Nephron (organoid): ENCODE results near the gene HLA-DRA.

Source experiments
- H3K27ac Mint-ChIP-seq, 3 experiments: 2 replicates each; pipeline ENCODE4 v1.8.0; 2020; ENCODE audit warnings: mixed read lengths in 3 of 3, mild to moderate bottlenecking in 2 of 3, moderate library complexity in 1 of 3
- H3K27me3 Mint-ChIP-seq: 2 replicates; pipeline ENCODE4 v1.8.0; 2021; ENCODE audit warnings: low read depth, mild to moderate bottlenecking, moderate library complexity, mixed read lengths
- H3K36me3 Mint-ChIP-seq: 2 replicates; pipeline ENCODE4 v1.8.0; 2020; ENCODE audit warnings: low read depth, mixed read lengths
- H3K4me1 Mint-ChIP-seq: 2 replicates; pipeline ENCODE4 v1.8.0; 2020; ENCODE audit warnings: mixed read lengths
- H3K4me3 Mint-ChIP-seq, 3 experiments: 2 replicates each; pipeline ENCODE4 v1.8.0; 2020; ENCODE audit warnings: mild to moderate bottlenecking in 3 of 3, mixed read lengths in 3 of 3, moderate library complexity in 2 of 3
- H3K9me3 Mint-ChIP-seq: 2 replicates; pipeline ENCODE4 v1.8.0; 2020; ENCODE audit warnings: mixed read lengths
- TF ChIP-seq, protein P1 (sequence below), 3 experiments: fragments of 200-600 bp; sonication (generic); IDR thresholded peaks; one replicate each; pipeline ENCODE4 v1.5.0; 2021; ENCODE audit warnings: antibody characterized with exemption in 3 of 3; ENCODE audit not compliant: unreplicated experiment in 3 of 3

HLA-DRA gene

DNA sequence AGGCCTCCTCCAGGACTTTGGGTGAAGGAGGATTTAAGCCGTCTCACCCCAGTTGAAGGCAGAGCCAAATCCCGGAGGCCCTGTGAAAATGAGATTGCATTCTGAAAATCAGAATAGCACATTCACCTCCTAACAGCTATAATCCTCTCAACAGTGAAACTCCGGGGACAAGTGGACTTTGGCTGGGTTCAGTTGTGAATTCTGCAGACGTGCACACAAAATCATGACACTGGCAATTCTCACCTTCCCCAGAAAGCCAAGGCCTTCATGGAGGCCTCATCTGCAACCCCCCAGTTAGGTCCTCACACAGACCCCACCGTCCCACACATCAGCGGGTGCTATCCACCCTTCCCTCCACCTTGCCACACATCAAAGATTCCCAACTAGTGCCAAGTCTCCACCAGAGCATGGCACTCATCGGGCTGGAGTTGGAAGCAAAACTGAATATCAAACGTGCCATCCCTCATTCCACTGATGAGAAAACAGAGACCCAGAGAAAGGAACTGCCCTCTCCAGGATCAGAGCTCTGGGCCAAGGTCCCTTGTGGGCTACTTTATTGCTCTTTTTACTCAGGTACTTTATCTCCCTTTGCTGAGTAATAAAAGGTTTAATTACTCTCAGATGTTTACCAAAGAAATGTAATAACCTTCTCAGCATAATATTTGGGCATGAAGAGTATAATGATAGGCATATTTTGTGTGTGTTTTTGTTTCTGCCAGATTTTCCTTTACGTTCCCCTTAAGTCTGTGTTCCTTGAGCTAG lies 27.9 kb upstream of the HLA-DRA start:
- TF ChIP-seq, protein P1, sequence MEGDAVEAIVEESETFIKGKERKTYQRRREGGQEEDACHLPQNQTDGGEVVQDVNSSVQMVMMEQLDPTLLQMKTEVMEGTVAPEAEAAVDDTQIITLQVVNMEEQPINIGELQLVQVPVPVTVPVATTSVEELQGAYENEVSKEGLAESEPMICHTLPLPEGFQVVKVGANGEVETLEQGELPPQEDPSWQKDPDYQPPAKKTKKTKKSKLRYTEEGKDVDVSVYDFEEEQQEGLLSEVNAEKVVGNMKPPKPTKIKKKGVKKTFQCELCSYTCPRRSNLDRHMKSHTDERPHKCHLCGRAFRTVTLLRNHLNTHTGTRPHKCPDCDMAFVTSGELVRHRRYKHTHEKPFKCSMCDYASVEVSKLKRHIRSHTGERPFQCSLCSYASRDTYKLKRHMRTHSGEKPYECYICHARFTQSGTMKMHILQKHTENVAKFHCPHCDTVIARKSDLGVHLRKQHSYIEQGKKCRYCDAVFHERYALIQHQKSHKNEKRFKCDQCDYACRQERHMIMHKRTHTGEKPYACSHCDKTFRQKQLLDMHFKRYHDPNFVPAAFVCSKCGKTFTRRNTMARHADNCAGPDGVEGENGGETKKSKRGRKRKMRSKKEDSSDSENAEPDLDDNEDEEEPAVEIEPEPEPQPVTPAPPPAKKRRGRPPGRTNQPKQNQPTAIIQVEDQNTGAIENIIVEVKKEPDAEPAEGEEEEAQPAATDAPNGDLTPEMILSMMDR (IDR thresholded peaks at IDR 0.05; ENCODE audit: unreplicated experiment in 3 of 3): no peak
- Mint-ChIP-seq H3K9me3 (no peaks in the 10 kb centered on the region), H3K27me3 (peaks cover 68% of the 10 kb centered on the region), H3K27ac (no peak overlapping the region), H3K4me1 (peaks cover 5% of the 10 kb centered on the region), H3K36me3 (no peaks in the 10 kb centered on the region), H3K4me3 (no peak overlapping the region)

DNA sequence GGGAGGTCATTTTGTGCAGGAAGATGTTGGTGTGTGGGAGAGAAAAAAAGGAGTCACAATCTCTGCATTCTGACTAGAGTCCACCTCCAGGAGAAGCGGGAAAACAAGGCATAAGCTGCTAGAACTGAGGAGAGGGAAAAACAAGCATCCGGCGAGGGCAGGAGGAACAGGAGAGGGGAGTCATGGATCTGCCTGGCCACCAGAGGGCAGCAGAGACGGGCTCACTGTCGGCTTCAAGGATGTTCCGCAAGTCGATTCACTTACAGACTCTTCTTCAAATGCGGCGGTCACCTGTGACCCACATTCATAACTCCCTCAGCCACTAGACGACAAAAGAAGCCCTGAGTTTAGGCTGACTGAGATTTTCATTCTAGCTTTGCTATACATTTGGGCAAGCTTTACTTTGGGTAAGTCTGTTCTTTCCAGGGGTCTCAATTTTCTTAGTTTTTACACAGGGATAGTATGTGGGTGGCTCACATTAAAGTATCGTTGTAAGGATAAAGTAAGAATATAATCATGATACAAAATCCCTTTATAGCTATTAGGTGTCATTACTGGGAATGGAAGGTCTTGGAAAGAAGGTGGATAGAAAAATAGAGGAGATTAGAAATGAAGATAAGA lies 26.1 kb upstream of the HLA-DRA start:
- Mint-ChIP-seq H3K9me3 (no peaks in the 10 kb centered on the region), H3K36me3 (no peaks in the 10 kb centered on the region), H3K4me1 (peaks cover 5% of the 10 kb centered on the region), H3K27me3 (peaks cover 62% of the 10 kb centered on the region), H3K27ac (no peak overlapping the region), H3K4me3 (peak overlapping the region in 1 of 3 experiments; percentile 4)
- TF ChIP-seq, protein P1 (IDR thresholded peaks at IDR 0.05; ENCODE audit: unreplicated experiment in 3 of 3): peak; percentile 90 to 91 (median 90)

DNA sequence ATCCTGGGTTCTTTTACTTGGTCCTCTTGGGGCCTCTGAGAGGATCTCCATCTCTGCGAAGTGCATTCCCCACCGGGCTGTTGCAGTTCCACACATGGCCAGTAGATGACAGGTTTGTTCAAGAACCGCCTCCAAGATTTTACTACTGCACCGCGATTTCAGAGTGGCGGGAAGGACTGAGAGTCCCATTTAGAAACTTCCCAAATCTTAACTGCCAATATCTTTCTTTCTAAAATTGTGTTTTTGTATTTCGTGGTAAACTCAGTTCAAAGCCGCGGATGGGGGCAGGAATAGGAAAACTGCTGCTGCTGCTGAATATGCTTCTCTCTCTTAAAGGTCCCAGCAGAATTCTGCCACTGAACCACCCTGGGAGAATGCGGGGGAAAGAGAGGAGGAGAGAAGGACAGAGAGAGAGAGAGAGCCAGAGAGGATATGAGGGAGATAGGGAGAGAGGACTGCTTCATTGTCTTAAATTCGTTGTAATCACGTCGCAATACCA lies 24.1 kb upstream of the HLA-DRA start:
- Mint-ChIP-seq H3K4me3 (peak overlapping the region; percentile 35 to 55 (median 37)), H3K36me3 (no peaks in the 10 kb centered on the region), H3K9me3 (no peaks in the 10 kb centered on the region), H3K4me1 (peaks cover 5% of the 10 kb centered on the region), H3K27me3 (peaks cover 70% of the 10 kb centered on the region), H3K27ac (no peak overlapping the region)
- TF ChIP-seq, protein P1 (IDR thresholded peaks at IDR 0.05; ENCODE audit: unreplicated experiment in 3 of 3): peak; percentile 98 to 99 (median 99)

DNA sequence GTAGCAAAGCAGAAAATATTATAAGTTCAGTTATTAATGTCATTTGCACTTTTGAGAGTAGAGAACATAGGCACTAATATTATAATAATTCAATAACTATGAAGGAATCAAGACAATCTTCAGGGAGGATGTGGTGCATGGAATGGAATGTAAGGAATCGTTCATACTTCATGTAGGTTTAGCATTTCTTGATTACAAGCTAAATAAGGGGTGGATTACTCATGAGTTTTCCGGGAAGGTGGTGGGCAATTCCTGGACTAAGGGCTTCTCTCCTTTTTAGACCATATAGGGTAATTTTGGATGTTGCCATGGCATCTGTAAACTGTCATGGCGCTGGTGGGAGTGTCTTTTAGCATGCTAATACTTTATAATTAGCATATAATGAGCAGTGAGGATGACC lies 23.7 kb upstream of the HLA-DRA start:
- Mint-ChIP-seq H3K36me3 (no peaks in the 10 kb centered on the region), H3K4me1 (peaks cover 5% of the 10 kb centered on the region), H3K9me3 (no peaks in the 10 kb centered on the region), H3K27ac (no peak overlapping the region), H3K27me3 (peaks cover 68% of the 10 kb centered on the region), H3K4me3 (peak overlapping the region in 1 of 3 experiments; percentile 55)
- TF ChIP-seq, protein P1 (IDR thresholded peaks at IDR 0.05; ENCODE audit: unreplicated experiment in 3 of 3): no peak

DNA sequence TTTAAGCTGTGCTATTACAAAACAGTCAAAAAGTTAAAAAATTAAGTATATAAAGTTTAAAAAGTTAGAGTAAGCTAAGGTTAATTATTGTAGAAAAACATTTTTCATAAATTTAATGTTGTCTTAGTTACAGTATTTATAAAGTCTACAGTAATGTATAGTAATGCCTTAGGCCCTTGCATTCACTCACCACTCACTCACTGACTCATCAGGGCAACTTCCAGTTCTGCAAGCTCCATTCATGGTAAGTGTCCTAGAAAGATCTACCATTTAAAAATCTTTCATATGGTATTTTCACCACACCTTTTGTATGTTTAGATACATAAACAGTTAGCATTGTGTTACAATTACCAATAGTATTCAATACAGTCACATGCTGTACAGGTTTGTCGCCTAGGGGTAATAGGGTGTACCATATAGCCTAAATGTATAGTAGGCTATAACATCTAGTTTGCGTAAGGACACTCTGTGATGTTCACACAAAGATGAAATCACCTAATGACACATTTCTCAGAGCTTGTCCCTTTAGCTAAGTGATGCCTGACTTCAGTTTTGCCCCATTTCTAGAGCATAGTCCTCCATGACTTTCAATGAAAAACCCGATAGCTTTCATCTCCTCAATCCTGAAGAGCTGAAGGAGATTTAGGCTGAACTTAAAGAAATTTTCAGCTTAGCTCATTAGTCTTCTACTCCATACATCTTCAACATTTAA lies 14.9 kb upstream of the HLA-DRA start:
- no peaks in the 10 kb centered on the region for H3K4me1 Mint-ChIP-seq
- H3K27me3 Mint-ChIP-seq: peaks cover 30% of the 10 kb centered on the region
- H3K36me3 Mint-ChIP-seq: no peaks in the 10 kb centered on the region
- no peaks in the 10 kb centered on the region for H3K9me3 Mint-ChIP-seq
- TF ChIP-seq, protein P1 (IDR thresholded peaks at IDR 0.05; ENCODE audit: unreplicated experiment in 3 of 3): no peak
- no peak overlapping the region for H3K4me3 Mint-ChIP-seq
- H3K27ac Mint-ChIP-seq: no peak overlapping the region
